GM12801 (cell line): ENCODE measurements around the gene IFT27.

Experiments
- CTCF ChIP-seq: IDR thresholded peaks from one replicate; pipeline ENCODE4 v1.5.1; 2011; ENCODE audit warnings: control low read depth; ENCODE audit not compliant: insufficient read length; ENCODE audit errors: extremely low read depth

IFT27 gene

GRCh38 chr22:36763576-36763975 is 12.3 kb downstream of the IFT27 start:
- no peak for TF ChIP-seq CTCF

- TF ChIP-seq CTCF: no peak
Measured at GRCh38 chr22:36762687-36763260, 13.1 kb downstream of the IFT27 start.

GRCh38 chr22:36761553-36762240 is 14.2 kb downstream of the IFT27 start:
- no peak for TF ChIP-seq CTCF

- TF ChIP-seq CTCF: no peak
Measured at GRCh38 chr22:36760786-36761185, 15.1 kb downstream of the IFT27 start.

- TF ChIP-seq CTCF: no peak
Measured at GRCh38 chr22:36759481-36760159, 16.3 kb downstream of the IFT27 start.

GRCh38 chr22:36758792-36759271 is 17.1 kb downstream of the IFT27 start:
- TF ChIP-seq CTCF: no peak

GRCh38 chr22:36757668-36758211 is 18.2 kb downstream of the IFT27 start:
- no peak for TF ChIP-seq CTCF
